GM19351 (cell line): ENCODE measurements around the gene RFC2.
A peak's percentile ranks its signal among the peaks of the same experiment; 100 is the strongest.
"Not testable (repeated sequence)": the region's sequence is repeated elsewhere in the genome, so short reads cannot be mapped to it uniquely, and the experiment has no call there.

Experiments
- ATAC-seq: cut with Tn5 transposase; IDR thresholded peaks from one replicate; pipeline ENCODE4 v1.9.1; 2021; ENCODE audit warnings: mild to moderate bottlenecking, moderate library complexity; ENCODE audit not compliant: unreplicated experiment

The RFC2 gene

DNA sequence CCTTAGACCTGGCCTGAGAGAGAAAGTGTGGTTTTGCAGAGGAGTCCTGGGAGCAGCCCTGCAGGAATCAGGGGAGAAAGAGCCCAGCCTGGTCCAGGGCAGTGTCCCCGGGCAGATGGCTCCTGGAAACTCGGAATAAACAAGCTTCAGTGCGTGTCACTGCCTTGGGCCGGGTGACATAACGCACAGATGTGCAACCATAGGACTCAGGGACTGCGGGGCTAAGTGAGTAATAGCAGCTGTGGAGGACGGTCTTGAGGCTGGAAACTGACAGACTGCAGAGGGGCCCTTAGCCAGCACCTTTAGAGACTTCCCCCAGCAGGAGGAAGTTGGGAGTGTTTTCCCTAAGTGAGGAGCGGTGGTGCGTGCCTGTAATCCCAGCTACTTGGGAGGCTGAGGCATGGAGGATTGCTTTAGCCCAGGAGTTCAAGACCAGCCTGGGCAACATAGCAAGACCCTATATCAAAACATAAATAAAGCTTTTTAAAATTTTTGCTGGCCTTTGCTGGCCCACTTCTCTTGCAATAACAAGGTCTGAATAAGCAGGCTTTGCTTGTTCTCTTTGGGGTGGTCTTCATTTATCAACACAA, 29.8 kb upstream of the RFC2 start:
- ATAC-seq = no peak

DNA sequence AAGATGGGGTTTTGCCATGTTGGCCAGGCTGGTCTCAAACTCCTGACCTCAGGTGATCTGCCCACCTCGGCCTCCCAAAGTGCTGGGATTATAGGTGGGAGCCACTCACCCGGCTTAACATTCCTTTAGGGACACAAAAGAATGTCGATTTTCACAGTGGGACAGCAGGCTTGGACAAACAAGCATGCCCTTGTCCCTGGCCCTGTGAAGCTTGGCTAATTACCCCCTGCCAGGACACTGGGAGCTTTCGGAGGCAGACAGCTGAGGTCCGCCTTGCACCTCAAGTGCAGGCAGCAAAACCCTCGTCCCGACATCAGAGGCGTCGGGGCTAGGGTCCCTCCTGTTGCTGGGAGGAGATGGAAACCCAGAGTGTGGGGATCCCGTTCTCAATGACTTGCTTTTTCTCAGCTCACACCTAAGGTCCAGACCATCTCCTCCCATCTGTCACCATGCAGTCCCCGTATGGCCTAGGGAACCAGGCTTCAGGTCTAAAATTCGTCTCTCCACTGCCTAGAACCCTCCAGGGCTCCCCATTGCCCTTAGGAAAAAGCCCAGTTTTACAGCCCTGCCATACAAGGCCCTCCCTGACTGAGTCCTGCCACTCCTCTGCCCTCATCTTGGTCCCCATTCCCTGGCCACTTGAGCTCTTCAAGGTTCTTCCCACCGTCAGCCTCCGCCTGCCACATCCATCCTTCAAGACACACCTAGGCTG, 28.7 kb upstream of the RFC2 start:
- ATAC-seq = no peak

DNA sequence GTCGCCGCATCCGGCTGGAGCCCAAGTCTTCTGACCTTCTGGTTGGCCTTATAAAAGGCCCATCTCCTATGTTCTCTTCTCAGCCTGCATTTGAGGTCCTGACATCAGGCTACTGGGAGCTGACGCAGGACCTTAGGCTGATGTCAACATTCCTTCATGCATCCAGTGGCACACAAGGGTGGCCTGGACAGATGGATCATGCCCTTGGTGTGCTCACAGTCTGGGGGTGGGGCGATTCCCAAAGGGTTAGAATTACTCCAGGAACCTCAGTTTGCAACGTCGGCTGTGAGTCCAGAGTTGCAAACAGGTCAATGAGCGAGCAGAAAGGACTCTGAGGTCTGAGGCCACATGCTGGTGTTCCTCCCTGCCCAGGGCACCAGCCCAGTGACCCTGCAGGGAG, 26.8 kb upstream of the RFC2 start:
- no peak for ATAC-seq

DNA sequence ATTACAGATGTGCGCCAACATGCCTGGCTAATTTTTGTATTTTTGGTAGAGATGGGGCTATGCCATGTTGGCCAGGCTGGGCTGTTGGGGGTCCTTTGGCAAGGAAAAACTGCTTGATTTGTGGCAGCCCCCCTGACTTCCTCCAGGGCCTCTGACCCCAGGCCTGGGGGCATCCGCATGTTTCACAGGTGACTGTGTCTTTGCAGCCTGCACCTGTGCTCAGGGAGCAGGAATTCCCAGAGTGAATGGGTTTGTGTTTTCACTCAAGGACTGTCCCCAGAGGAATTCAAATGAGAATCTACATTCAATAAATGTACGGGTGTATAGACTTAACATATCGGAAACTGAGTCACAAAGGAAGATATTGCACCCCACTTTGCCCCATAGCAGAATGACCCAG, 23.4 kb upstream of the RFC2 start:
- ATAC-seq = no peak

DNA sequence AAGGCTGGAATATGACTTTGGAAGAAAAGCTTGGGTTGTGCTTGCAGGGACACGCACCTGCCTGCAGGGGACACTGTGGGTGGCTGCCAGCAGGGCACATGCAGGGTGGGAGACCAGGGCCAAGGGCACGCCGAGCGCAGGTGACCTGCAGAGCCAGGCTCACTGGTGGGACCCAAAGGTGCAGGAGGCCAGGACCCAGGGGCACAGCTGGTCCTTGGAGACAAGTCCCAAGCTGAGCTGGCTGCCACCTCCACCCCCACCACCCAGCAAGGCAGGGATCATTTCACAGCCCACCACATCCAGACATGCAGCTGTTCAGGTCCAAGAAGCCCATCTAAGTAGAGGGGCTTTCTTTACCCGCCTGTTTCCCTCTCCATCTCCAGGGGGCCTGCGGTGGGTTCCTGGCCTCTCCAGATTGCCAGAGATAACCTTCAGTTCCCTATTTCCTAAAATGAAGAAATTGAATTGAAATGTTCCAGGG, 21.2 kb upstream of the RFC2 start:
- no peak for ATAC-seq

DNA sequence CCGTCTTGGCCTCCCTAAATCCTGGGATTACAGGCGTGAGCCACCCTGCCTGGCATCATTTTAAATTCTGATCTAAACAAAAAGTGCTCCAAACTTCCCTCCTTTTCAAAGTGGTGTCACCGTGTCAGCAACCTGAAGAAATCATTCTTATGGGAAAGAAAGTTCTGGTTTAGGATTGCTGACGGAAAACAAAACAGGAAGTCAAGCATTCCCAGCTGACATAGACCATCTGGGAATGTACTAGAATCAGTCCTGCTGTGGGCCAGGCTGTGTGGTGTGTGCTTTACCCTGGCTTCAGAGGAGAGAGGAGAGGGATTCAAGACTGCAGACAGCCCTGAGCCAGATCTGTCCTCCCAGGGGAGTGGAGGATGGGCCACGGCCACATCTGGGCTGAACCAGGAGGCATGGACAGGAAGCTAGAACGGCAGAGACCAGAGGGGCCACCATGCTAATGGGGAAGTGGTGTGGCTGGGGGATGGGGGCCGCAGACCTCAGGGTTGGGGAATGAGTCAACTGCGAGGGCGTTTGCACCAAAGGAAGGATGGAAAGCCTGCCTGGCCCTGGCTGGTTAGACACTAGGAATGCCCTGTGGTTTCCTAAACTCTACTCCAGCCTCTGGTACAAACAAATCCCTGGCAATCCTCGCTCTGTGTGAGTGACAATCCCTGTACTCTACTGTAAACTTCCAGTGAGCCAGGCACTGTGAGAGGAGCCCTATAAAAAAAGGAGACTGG, 18.3 kb upstream of the RFC2 start:
- peak; percentile 77 for ATAC-seq

DNA sequence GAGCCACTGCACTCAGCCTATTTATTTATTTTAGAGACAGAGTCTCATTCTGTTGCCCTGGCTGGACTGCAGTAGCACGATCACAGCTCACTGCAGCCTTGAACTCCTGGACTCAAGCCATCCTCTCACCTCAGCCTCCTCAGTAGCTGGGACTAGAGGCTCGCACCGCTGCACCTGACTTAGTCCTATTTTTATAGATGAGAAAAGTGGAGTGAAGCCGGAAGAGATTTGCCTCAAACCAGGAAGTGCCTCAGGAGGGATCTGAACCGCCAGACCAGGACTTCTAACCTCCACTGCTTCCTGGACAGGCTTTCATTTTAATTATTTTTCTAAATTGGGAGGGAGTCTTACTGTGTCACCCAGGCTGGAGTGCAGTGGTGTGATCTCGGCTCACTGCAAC, 17.5 kb upstream of the RFC2 start:
- ATAC-seq = no peak

DNA sequence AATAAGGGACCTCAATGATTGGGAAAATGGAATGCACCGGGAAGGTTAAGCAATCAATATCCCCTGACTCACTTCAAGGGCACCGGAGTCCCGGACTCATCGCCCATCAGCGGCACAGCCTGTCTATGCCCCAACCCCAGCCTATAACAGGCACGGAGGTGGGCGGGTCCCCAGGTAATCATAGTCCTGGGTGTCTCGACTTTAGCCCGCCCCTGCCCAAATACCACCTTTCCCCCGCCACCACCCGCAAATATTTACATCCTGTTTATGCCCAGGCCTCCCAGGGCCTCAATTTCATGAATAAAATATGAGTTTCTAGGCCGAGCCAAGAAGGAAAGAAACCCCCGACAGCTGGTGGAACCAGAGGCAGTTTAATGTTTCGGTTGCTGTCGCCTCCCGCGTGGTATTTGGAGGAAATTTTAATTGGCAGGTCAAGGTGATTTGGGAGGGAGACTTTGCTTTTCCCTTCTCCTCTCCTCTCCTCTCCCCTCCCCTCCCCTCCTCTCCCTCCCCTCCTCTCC, 15.6 kb upstream of the RFC2 start:
- ATAC-seq = no peak

DNA sequence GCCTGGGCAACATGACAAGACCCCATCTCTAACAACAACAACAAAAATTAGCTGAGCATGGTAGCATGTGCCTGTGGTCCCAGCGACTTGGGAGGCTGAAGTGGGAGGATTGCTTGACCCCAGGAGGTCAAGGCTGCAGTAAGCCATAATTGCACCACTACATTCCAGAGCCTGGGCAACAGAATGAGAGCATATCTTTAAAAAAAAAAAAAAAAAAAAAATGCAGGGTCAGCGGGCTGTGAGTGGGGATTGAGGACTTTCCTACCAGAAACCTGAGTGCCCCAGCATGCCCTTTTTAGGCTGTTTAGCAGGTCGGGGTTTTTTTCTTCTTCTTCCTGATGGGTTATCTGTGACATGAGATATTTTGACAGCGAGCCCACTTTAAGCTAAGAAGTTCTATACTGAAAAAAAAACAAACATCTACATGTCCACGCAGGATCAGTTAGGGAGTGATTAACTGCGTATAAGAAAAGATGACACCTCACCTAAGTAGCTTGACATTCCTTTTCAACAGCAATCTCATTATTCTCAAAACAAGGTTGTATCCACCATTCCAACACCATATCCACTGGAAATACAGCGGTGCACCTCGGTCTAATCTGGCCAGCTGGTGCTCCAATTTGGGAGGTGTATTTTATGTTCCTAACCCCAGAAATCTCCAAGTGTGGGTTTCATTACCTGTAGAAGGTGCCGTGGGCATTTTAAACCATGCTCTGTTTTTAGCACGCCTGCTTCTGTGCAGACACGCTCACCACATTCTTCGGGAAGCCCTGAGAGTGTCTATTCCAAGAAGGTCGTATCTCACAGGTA, 13.8 kb upstream of the RFC2 start:
- ATAC-seq = no peak

DNA sequence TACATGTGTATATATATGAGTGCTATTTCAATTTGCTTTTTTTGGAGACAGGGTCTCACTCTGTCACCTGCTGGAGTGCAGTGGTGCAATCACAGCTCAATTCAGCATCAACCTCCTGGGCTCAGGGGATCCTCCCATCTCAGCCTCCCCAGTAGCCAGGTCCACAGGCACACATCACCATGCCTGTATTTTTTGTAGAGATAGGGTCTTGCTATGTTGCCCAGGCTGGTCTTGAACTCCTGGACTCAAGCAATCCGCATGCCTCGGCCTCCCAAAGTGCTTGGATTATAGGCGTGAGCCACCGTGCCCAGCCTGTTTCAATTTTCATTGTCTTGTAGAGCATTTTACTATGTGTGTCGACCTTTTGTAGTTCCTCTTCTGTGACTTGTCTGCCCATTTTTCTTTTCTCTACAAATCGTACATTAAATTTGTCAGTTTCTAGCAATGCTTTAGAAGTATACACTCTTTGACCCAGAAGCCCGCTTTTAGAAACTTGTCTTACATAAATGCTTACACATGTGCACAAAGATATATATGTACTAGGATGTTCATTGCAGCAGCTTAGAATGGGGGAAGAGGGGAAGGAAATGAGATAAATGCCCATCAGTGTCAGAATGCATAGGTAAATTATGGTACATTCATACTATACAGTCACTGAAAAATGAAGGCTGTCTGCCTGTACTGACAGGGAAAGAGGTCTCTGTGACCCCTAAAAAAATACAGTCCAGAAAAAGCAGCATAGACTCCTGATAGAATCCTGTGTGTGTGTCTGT, 12.2 kb upstream of the RFC2 start:
- ATAC-seq = no peak

DNA sequence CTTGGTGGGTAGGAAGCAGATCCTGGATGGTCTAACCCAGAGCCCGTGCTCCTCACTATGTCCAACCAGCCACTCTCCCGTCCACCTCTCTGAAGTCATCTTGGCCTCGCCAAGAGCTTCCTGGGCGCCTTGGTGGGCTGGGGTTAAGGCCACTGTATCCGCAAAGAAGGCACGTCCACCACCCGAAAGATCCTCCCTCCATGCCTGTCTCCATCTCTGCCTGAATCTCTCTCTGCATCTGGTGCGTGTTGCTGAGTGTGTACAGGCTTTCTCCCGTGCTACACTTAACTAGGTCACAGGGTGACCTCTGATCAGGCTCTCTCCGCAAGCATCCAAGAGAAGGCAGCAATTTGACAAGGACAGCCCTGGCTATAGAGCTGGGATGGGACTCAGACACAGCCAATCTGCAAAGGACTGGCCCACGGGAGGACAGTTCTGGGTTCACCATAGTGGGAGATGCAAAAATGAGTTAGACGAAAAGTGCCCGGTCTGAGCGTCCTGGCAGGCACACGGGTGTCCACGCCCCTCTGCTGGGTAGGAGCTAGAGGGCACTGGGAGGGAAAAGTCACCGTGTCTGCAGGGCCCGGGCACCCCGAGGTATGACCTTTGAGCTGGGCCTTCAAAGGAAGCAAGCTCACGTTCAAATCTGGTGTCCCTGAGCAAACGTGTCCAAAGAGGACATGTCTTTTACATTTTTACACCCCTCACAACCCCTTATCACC, 9.4 kb upstream of the RFC2 start:
- no peak for ATAC-seq

DNA sequence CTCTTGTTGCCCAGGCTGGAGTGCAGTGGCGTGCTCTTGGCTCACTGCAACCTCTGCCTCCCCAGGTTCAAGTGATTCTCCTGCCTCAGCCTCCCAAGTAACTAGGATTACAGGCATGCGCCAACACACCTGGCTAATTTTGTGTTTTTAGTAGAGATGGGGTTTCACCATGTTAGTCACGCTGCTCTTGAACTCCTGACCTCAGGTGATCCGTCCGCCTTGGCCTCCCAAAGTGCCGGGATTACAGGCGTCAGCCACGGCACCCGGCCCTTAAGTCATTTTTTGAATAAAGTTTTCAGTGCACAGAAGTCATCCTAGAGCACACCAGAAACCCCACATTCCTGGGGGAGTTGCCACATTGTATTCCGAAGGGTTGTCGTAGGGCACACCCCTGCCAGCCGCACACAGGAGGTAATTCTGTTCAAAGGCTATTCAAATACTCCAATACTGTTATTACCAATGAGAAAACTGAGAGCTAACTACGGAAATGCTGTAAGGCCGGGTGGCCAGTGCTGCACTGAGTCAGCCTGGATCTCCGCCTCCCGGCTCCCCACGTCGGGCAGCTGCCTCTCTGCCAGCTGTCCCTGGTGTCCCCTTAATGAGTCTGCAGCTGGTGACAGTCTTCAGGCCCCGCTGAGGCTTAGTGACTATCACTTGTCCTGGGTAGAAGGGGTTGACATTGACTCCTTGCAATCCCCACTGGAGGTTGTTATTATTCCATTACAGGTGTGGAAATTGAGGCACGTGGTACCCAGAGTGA, 8.6 kb upstream of the RFC2 start:
- no peak for ATAC-seq

DNA sequence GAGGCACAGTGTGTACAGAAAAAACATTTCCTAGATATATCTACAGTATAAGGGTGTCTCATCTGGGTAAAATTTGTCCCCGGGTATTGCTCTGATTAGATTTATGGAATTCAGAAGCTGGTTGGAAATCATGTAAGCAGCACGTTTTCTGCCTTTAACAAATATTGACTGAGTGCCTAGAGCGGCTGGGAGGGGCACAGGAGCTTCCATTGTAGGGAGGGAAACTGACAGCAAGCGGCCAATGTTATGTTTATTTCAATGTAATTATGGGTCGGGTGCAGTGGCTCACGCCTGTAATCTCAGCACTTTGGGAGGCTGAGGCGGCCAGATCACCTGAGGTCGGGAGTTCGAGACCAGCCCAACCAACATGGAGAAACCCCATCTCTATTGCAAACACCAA, 4.4 kb upstream of the RFC2 start:
- ATAC-seq = no peak

DNA sequence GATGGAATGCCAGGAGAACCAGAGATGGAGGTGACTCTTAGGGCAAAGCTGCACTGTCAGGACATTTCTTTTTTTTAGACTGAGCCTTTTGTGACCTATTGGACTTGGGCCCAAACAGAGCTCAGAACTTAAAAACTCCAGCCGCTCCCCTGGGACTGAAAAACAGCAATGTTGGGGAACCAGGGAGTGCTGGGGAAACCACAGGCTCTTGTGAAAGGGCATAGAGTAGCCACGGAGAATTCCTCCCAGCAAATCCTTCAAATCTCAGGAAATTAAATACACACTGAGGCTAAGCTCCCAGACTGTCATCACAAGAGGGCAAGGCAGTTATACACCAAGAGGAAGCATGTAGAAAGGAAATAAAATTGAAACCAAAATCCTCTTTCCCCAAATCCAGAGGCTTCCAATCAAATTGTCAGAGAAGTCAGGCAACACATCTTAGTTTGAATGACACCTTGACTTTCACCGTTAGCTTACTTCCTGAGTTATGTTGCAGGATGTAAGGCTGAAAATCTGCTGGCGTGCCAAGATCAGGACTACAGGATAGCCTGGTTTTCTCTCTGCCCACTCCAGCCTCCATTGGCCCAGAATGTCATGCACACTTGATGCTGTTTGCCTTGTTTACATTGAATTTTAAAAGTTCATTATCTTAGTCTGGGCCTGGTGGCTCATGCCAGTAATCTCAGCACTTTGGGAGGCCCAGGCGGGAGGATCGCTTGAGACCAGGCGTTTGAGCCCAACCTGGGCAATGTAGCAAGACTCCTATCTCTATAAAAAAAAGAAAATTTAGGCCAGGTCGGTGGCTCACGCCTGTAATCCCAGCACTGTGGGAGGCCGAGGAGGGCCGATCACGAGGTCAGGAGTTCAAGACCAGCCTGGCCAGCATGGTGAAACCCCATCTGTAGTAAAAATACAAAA, 2.6 kb upstream of the RFC2 start:
- no peak for ATAC-seq

DNA sequence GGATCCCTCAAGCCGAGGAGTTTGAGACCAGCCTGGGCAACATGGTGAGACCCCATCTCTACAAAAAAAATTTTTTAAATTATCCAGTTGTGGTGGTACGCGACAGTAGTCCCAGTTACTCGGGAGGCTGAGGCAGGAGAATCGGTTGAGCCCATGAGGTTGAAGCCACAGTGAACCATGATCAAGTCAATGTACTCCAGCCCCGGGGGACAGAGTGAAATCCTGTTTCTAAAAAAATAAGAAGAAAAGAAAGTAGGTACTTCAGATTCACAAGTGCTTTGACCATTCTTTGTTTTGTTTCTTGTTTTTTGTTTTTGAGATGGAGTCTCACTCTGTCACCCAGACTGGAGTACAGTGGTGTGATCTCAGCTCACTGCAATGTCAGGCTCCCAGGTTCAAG, 1.3 kb upstream of the RFC2 start:
- ATAC-seq = not testable (repeated sequence)

DNA sequence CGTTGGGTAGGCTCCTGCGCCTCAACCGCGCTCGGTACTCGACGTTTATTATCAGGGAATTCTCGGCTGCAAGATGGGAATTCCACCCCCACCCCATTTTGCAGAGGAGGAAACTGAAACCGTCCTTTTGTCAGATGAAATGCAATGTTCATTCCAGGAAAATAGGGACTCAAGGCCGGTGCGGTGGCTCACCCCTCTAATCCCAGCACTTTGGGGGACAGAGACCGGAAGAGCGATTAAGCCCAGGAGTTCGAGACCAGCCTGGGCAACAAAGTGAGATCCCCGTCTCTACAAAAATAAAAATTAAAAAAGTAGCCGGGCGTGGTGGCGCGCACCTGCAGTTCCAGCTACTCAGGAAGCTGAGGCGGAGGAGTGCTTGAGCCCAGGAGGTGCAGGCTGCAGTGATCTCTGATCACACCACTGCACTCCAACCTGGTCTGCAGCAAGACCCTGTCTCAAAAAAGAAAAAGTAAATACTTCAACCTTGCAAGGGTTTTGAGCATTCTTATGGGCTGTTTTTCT, 720 bp upstream of the RFC2 start:
- no peak for ATAC-seq

DNA sequence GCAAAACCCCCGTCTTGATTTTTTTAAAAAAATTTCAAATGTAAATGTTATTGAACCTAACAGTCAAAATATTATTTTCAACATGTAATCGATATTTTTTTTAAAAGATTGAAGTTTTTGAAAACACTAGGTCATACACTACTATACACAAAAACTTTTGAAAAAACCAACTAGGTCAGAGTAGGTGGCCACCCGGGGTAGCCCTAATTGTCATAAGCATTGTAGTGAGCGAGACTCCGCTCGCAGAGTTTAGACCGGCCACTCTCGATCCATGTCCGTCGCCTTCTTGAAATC, 417 bp downstream of the RFC2 start:
- ATAC-seq = no peak

DNA sequence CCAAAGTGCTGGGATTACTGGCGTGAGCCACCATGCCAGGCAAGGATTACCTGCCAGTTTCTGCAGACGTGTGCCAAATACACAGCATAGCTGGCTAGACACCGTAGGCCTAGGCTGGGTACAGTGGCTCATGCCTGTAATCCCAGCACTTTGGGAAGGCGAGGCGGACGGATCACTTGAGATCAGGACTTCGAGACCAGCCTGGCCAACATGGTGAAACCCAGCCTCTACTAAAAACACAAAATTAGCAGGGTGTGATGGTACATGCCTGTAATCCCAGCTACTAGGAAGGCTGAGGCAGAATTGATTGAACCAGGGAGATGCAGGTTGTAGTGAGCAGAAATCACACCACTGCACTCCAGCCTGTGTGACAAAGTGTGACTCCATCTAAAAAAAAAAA, 868 bp downstream of the RFC2 start:
- ATAC-seq = no peak
